Endothelial cell of umbilical vein (primary cell): ENCODE data around the gene CBLB. TPM values are rescaled to one million over a fixed set of nuclear protein-coding genes. Genes with fewer than 3 reads are reported as not detected.

Source experiments
- BruUV-seq: library from RNA; stranded (reverse); fragments of 400-500 nt; replicated peaks from 2 replicates; lab custom pipeline; 2021; lab: Mats Ljungman, UMichigan
- CTCF ChIA-PET: fragments of 300-600, 350-600 bp; sonication (Branson Sonifier 250); formaldehyde crosslinking; loops from one replicate; lab custom pipeline; 2021; ENCODE audit warnings: antibody characterized with exemption, inconsistent platforms; lab: Charles Lee
- POLR2A ChIA-PET: fragments of 300-600, 350-600 bp; sonication (Branson Sonifier 250); formaldehyde crosslinking; loops from one replicate; lab custom pipeline; 2021; ENCODE audit warnings: antibody characterized with exemption, inconsistent platforms; lab: Charles Lee
- DNase-seq: peaks from one replicate; pipeline ENCODE4 v3.0.0-alpha.2; 2011; ENCODE audit warnings: low read depth, low spot score
- FAIRE-seq: peaks from 2 replicates; lab custom pipeline; 2011; peaks lifted over from hg19 to GRCh38; lab: Jason Lieb, UNC
- H2AFZ ChIP-seq: 2 replicates; pipeline ENCODE4 v1.6.0; 2012; ENCODE audit warnings: low read depth, low read length, control low read depth, inconsistent platforms
- H3K27ac ChIP-seq: 2 replicates; pipeline ENCODE4 v1.5.1; 2011; ENCODE audit warnings: low read depth, mild to moderate bottlenecking, control low read depth, low read length, moderate library complexity; ENCODE audit not compliant: insufficient read depth
- H3K27me3 ChIP-seq, 2 experiments: 2 replicates each; pipeline versions ENCODE4 v1.6.0 to v1.6.1; 2011; ENCODE audit warnings: low read length in 2 of 2, mixed read lengths in 1 of 2; ENCODE audit not compliant: control insufficient read depth in 2 of 2, insufficient read depth in 2 of 2
- H3K36me3 ChIP-seq, 2 experiments: 2 replicates in 1 of 2; 3 replicates in 1 of 2; pipeline ENCODE4 v1.5.1; 2011; ENCODE audit warnings: low read length in 2 of 2, mild to moderate bottlenecking in 1 of 2, moderate library complexity in 1 of 2; ENCODE audit not compliant: control insufficient read depth in 2 of 2, insufficient read depth in 2 of 2; ENCODE audit errors: extremely low read depth in 1 of 2
- H3K4me1 ChIP-seq: 3 replicates; pipeline ENCODE4 v1.5.1; 2011; ENCODE audit warnings: mild to moderate bottlenecking, low read length; ENCODE audit not compliant: control insufficient read depth, insufficient read depth; ENCODE audit errors: extremely low read depth
- H3K4me2 ChIP-seq: 2 replicates; pipeline ENCODE4 v1.6.1; 2011; ENCODE audit warnings: low read length, control low read depth, mixed read lengths; ENCODE audit not compliant: insufficient read depth
- H3K4me3 ChIP-seq, 3 experiments: fragments of 200-600 bp in 1 of 3; sonication (generic), shearing (Covaris generic) in 1 of 3; replicated peaks in 1 of 3; 2 replicates each; pipeline ENCODE4 v1.5.1; 2011 to 2016; ENCODE audit warnings: control low read depth in 3 of 3, low read length in 3 of 3, mild to moderate bottlenecking in 2 of 3, inconsistent platforms in 1 of 3, low read depth in 1 of 3, moderate library complexity in 1 of 3; ENCODE audit not compliant: insufficient read depth in 1 of 3
- H3K79me2 ChIP-seq: 2 replicates; pipeline ENCODE4 v1.6.0; 2012; ENCODE audit warnings: low read length, inconsistent platforms; ENCODE audit not compliant: control insufficient read depth, insufficient read depth
- H3K9ac ChIP-seq: replicated peaks from 2 replicates; pipeline ENCODE3; 2011; ENCODE audit warnings: low read length, control low read depth; ENCODE audit not compliant: insufficient read depth; ENCODE audit errors: extremely low read depth
- H3K9me1 ChIP-seq: replicated peaks from 3 replicates; pipeline ENCODE4 v1.6.0; 2011; ENCODE audit warnings: mild to moderate bottlenecking, low read length; ENCODE audit not compliant: control insufficient read depth, insufficient read depth; ENCODE audit errors: extremely low read depth
- H3K9me3 ChIP-seq: replicated peaks from 2 replicates; pipeline ENCODE4 v1.5.1; 2012; ENCODE audit warnings: low read length, inconsistent platforms; ENCODE audit not compliant: control insufficient read depth, insufficient read depth
- H4K20me1 ChIP-seq: replicated peaks from 2 replicates; pipeline ENCODE3; 2011; ENCODE audit warnings: mild to moderate bottlenecking, low read length; ENCODE audit not compliant: control insufficient read depth, insufficient read depth; ENCODE audit errors: extremely low read depth
- CTCF ChIP-seq, 2 donors: IDR thresholded peaks; 1 replicate in 1 of 2; 2 replicates in 1 of 2; pipeline ENCODE4 v1.5.1; 2011; ENCODE audit warnings: low read length in 2 of 2, mild to moderate bottlenecking in 2 of 2, moderate library complexity in 2 of 2, control low read depth in 1 of 2, inconsistent platforms in 1 of 2, low read depth in 1 of 2; ENCODE audit not compliant: insufficient read depth in 1 of 2; ENCODE audit errors: extremely low read depth in 1 of 2
- EZH2 ChIP-seq: IDR thresholded peaks from 2 replicates; pipeline ENCODE4 v1.6.1; 2012; ENCODE audit warnings: borderline replicate concordance, low read depth, mild to moderate bottlenecking, moderate library complexity, low read length, inconsistent platforms; ENCODE audit not compliant: severe bottlenecking
- FOS ChIP-seq: IDR thresholded peaks from 2 replicates; pipeline ENCODE4 v1.6.1; 2011; ENCODE audit warnings: mild to moderate bottlenecking, low read length, moderate library complexity, borderline replicate concordance; ENCODE audit not compliant: insufficient read depth
- GATA2 ChIP-seq: IDR thresholded peaks from 2 replicates; pipeline ENCODE4 v1.7.0; 2011; ENCODE audit warnings: low read depth, mild to moderate bottlenecking, moderate library complexity, mixed read lengths, low read length; ENCODE audit not compliant: insufficient read length, insufficient read depth
- JUN ChIP-seq: IDR thresholded peaks from 2 replicates; pipeline ENCODE4 v1.6.1; 2011; ENCODE audit warnings: borderline replicate concordance, low read depth; ENCODE audit not compliant: insufficient read length, insufficient read depth
- MYC ChIP-seq: IDR thresholded peaks from one replicate; pipeline ENCODE4 v1.6.1; 2011; ENCODE audit warnings: mild to moderate bottlenecking, low read depth, low read length
- POLR2A ChIP-seq: IDR thresholded peaks from 2 replicates; pipeline ENCODE4 v1.6.1; 2012; ENCODE audit warnings: low read depth, mild to moderate bottlenecking, control low read depth, low read length
- POLR2AphosphoS5 ChIP-seq: IDR thresholded peaks from 2 replicates; pipeline ENCODE4 v1.6.1; 2012; ENCODE audit warnings: low read depth, mild to moderate bottlenecking, control low read depth, low read length, moderate library complexity; ENCODE audit not compliant: insufficient read depth
- dilution Hi-C: fragments of 300-500 bp; cut with MboI; formaldehyde crosslinking; loops from one replicate; pipeline ENCODE4 v1.15.0; 2019; ENCODE audit warnings: low sequenced_read_pairs; ENCODE audit not compliant: extremely low pct_ligation_motif_present
- intact Hi-C: fragments of 100-400 bp; cut with micrococcal nuclease; formaldehyde crosslinking; loops from one replicate; pipeline ENCODE4 v1.10.0; 2022
- polyA plus RNA-seq, 4 experiments: library from polyadenylated mRNA; depleted of rRNA in 3 of 4; stranded (reverse) in 3 of 4; unstranded in 1 of 4; fragments of >200 nt; gene quantifications; 2 replicates each; pipeline versions ENCODE4 v1.2.1 to v1.2.3, GENCODE V29; 2011 to 2012; ENCODE audit warnings: missing spikeins in 1 of 4
- total RNA-seq: library from RNA; stranded (reverse); gene quantifications from 2 replicates; pipeline ENCODE4 v1.2.3, GENCODE V29; 2021
- TF ChIP-seq, protein P1 (sequence below): IDR thresholded peaks from 2 replicates; pipeline ENCODE4 v1.6.1; 2011; ENCODE audit not compliant: insufficient read depth, insufficient read length

Gene CBLB
- total and polyA plus RNA-seq, 2 donors (not counting 3 experiments of a cell fraction or from before 2014, with no cell fraction given) = 17.8 to 39.6 TPM

GRCh38 chr3:105656651-105657504 is 211.9 kb downstream of the CBLB start:
- Histone ChIP-seq H2AFZ (no peak overlapping the region), H3K4me3 (no peak overlapping the region), H3K9me1 (no peaks in the 10 kb centered on the region), H3K4me1 (no peaks in the 10 kb centered on the region), H3K27ac (no peak overlapping the region), H3K4me2 (no peak overlapping the region), H3K36me3 (peaks cover 2 to 6% of the 10 kb centered on the region in 2 experiments), H3K79me2 (no peaks in the 10 kb centered on the region), H3K9me3 (no peaks in the 10 kb centered on the region), H4K20me1 (no peaks in the 10 kb centered on the region), H3K9ac (no peak overlapping the region), H3K27me3 (no peaks in the 10 kb centered on the region)
- FAIRE-seq = no peak
- no peak for TF ChIP-seq EZH2
- no peak for TF ChIP-seq GATA2
- no peak for TF ChIP-seq FOS
- TF ChIP-seq CTCF (IDR thresholded peaks at IDR 0.05; ENCODE audit: extremely low read depth in 1 of 2, insufficient read depth in 1 of 2, low read depth in 1 of 2, low read length in 2 of 2) = no peak
- no peak for TF ChIP-seq MYC
- TF ChIP-seq POLR2AphosphoS5 = no peak
- TF ChIP-seq, protein P1, sequence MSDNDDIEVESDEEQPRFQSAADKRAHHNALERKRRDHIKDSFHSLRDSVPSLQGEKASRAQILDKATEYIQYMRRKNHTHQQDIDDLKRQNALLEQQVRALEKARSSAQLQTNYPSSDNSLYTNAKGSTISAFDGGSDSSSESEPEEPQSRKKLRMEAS = no peak
- no peak for TF ChIP-seq JUN
- TF ChIP-seq POLR2A = no peak
- BruUV-seq = no TSS peak
- ChIA-PET POLR2A (no interaction called here), CTCF (no interaction called here)
- dilution Hi-C loops = no loop called here
- DNase-seq = no peak
- intact Hi-C loops = no loop called here
